ENCODE results near the gene DNAJC18.

Gene DNAJC18

DNA sequence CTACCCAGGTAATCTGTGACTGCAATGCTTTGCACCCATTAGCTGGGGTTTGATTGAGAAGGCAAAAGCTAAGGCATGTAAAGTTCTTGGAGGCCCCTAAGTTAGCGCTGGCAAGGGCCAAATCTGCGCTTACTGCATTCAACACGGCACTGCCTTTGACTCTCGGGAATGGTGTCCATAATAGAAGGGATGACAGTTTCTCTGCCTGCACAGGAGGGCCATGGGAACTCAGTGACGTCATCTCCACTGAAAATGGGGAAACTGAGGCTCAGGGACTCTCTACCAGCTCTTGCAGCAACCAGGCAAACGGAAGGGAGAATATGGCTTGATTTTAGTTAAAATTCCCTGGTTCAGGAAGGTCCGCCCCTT, 35.9 kb downstream of the DNAJC18 start:
- no peak for DNase-seq (ENCODE audit: low read depth)

DNA sequence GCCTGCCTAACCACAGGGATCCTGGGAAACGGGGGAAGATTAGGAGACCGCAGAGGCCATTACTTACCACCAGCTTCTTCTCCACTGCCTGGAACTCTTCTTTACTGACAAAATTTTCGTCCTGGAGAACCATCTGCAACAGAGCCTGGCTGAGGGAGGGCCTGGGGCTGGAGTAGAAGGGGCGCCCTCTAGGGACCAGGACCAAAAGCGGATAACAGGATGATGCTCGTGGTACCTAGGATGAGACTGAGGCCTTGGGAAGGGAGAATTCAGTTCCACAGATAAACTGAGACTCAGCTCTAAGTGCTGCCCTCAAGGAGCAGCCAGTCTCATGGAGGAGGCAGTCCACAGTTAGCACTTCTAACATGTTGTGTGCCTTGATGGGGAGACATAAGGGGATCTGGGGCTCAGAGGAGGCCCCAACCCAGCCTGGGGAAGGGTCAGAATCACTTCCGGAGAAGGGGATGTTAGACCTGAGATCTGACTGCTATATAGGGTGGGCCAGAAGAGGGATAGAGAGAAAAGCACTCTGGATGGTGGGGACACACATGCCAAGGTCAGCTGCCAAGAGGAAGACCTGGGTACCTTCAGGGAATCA, 36.7 kb downstream of the DNAJC18 start:
- no peak for DNase-seq (ENCODE audit: low read depth)

DNA sequence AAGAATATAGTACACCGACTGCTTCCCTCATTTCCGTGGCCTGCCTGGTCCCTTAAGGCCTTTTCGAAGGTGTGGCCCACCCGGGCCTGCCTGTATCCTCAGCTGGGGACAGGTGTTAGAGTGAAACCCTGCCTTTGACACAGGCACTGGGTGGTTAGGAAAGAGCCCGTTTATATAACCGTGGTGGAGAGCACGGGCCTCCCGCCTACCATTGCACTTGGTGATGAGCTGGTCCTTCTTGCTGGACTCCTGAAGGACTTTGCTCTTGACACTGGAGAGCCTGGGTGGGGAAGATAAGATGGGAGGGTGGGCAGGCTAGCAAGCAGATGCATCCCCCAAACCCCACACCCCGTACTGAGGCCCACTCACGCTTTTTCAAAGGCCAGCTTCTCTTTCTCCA, 37.8 kb downstream of the DNAJC18 start:
- no peak for DNase-seq (ENCODE audit: low read depth)

GRCh38 chr5:139399501-139400121, 39.7 kb downstream of the DNAJC18 start:
- no peak for DNase-seq (ENCODE audit: low read depth)

GRCh38 chr5:139397921-139398320, 41.4 kb downstream of the DNAJC18 start:
- DNase-seq (ENCODE audit: low read depth), result no peak

DNA sequence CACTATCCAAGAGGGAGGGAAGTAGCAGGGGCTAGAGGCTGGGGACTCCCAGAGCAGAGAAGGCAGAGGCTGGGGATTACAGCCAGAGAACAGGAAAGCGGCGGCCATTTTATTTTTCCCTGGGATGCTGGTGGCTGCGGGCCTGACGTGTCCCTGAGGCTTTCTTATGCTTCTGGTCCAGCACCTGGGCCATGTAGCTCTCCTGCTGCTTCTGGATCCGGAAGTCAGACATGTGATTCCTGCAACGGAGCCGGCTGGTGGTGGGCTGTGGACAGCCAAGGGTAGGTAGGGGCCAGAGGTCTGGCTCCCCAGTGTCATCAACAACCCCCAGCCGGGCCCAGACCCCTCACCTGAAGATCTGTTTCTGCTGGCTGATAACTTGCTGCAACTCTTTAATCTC, 42.6 kb downstream of the DNAJC18 start:
- DNase-seq (ENCODE audit: low read depth), result no peak

- DNase-seq (ENCODE audit: low read depth), result no peak
Observed at GRCh38 chr5:139395844-139396640, 43.3 kb downstream of the DNAJC18 start.

DNA sequence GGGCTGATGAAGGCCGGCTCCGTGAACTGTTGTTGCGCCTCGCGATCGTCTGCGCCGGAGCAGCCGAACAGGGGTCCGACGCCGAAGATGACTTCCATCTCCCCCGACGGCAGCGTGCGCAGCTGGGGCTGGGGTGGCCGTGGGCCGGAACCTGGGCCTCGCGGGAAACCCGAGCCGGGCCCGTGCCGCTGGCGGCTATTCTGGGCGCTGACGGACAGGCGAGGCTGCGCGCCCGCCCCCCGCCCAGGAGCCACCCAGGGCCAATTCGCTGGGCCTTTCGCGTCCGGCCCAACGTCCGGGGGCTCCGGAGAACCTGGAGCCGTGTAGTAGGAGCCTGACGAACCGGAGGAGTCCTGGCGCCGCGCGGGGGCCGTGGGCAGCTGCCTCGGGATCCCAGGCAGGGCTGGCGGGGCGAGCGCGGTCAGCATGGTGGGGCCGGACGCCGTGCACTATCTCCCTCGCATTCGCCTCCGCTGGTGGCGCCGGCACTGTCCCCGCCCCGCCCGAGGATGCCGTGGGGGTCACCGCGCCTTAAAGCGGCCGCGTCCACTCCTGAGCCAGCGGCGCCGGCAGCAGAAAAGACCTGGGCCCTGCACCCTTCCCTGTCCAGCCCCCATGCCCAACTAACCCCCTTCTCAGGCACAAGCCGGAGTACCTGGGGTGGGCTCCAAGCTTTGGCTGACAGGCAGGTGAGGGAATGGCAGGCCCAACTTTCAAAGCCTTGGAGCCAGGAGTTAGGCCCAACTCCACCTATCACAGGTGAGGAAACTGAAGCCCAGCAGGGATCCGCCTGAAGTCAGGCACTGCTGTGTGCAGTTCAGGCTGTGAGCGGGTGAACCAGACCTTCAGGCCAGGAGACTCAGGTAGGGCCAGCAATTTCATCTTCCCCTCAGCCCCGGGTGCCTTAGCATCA, 44.4 kb downstream of the DNAJC18 start, which contains the start of gene PROB1:
Gene PROB1, minus strand, starts transcription at position 451 of the 913 bp plus-strand sequence. Its CDS starts 23 bp downstream, at position 428.
- peak; percentile 23 for DNase-seq (ENCODE audit: low read depth)

- DNase-seq (ENCODE audit: low read depth), result peak; percentile 29
Observed at GRCh38 chr5:139394123-139394653, 45.1 kb downstream of the DNAJC18 start.

DNA sequence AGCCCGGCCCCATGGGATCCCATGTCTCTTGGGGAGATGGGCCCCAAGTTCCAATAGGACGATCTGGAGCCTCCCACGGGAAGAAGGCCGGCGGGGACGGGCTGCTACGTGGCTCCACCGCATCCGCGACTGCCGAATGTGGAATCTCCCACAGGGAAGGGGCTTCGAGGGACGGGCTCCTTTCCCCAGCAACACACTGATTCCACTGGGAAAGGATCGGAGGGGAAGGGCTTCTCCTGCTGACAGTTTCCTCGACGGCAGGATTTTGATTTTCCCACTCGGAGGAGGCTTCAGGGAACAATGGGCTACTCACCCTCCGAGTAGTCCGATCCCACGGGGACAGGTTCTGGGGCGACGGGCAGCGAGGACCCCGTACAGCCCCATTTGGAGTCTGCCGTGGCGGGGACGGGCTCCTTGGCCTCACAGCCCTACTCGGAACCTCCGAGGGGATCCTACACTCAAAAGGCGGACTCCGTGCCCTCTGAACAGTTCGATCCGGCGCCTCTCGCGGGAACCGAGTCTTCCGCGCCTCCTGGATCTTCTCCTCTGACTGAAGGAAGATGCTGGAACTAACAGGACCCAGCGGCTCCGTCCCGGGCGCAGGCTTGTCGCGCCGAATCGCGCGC, 45.7 kb downstream of the DNAJC18 start:
- DNase-seq (ENCODE audit: low read depth), result no peak

DNA sequence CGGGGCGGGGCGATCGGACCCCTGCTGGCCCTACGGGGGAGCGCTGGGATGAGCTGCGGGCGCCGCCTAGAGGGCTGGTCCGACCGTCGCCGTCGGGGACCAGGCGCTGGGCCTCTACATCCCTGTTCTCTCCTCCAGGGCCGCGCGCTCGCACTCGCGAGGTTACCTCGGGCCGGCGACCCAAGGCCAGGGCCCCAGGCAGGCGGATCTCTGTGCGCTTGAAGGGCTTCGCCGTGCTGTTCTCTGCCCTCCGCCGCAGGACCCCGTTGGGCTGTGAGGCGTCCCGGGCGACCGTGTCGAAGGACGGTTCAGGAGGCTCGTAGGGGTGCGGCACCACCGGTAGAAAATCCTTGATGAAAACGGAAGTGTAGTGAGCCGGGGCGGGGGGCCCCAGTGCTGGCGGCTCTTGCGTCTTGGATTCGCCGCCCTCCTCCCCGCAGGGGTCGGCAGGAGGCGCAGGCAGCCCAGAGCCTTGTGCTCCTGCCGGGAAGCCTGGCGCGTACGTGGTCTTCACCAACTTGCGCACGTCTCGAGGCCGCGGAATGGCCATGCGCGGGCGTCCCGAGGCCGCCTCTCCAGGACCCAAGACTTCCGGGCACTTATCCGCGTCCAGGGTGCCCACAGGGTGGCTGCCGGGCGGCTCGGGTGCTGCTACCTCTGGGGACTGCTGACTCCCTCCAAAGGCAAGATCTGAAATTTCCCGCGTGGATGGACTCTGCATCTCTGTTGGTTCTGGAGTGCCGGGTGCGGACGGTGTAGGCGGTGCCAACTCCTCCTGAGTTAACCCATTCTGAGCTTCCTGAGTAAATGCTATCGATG, 46.4 kb downstream of the DNAJC18 start:
- DNase-seq (ENCODE audit: low read depth), result peak; percentile 66

DNA sequence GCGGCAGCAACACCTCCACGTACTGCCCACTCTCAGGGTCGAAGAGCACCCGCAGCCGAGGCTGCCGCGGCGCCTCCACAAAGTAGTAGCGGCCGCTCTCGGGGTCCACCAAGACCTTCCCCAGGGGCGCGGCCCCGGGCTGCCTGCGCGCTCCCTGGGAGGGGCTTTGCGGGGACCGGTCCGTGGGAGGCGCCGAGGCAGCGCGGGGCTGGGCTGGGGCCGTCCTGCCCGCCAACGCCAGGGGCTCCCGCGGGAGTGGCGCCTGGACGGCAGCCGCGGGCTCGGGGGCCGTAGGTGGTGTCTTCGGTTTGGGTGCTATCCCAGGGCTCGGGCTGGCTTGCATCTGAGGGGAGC, 47.0 kb downstream of the DNAJC18 start:
- DNase-seq (ENCODE audit: low read depth), result no peak

DNA sequence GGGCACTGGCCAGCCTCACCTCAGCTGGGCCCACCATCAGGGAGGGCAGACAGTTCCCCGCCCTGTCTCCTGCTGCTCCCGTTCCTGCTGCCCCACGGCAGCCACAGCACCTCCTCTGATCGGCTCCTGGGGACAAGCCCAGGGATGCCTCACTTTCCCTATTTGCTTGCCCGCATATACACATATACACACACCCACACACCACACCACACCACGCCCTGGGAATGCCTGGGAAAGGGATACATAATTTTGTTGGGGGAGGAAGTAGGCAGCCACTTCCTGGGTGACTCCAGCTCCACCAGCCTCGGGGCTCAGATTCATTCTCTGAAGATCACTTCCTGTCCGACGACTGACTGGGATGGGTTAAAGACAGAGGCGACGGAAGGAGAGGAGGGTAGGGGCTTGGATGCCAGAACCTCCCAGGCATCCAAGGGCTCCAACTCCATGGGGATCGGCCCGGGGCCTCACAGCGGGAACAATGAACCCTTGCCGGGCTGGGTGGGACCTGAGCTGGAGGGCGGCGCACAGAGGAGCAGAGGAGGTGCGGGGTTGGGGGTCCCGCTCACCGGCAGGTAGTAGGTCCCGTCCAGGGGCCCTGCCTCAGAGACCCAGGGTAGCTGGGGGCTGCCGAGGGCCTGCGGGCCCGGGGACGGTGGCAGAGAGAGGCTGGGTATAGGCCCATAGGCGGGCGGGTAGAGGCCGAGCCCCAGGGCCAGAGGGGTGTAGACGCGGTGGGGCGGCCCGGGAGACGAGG, 47.6 kb downstream of the DNAJC18 start:
- no peak for DNase-seq (ENCODE audit: low read depth)

DNA sequence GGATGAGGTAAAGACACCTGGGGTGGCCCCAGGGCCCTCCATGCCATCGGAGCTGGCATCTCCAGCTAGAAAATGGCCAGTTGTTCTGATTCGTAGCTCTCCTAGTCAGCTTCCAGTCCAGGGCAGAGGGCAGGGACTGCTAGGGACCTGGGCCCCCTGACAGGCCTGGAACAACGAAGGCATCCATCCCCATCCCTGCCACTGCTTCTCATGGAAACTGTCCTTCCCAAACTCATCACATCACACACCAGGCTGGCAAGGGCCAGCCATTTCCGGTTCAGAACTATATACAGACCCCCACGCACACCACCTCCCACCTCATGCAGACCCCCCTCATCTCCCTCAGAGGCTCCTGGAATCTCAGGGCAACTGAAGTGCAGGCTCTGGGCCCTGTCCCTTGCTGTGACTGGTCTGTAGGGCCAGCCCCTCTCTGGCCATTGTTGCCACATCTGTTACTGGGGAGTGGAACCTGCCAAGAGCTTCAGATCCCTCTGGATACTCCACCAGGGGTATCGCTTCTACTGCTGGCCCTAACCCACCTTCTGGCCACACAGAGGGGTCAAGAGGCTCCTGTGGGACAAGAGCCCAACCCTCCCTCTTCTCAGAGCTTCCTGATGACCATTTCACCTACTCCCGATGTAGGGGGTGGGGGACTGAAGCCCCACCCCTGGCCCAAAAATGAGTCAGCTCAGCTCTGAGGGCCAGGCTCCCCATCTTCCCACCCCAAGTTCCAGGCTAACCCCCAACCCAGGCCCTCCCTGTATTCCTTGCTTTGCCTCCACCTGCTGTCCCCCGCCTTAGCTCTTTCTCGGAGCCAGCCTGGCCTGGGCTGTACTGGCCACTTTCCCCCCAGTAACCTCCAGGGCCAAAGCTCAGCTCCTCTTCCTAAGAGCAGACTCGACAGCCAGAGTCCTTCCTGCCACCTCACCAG, 48.4 kb downstream of the DNAJC18 start:
- DNase-seq (ENCODE audit: low read depth), result no peak

- no peak for DNase-seq (ENCODE audit: low read depth)
Observed at GRCh38 chr5:139389701-139390638, 49.4 kb downstream of the DNAJC18 start, which contains the start of gene MZB1. MZB1 (minus strand) TSS chr5:139389913; CDS start chr5:139389856, 57 bp downstream.

DNA sequence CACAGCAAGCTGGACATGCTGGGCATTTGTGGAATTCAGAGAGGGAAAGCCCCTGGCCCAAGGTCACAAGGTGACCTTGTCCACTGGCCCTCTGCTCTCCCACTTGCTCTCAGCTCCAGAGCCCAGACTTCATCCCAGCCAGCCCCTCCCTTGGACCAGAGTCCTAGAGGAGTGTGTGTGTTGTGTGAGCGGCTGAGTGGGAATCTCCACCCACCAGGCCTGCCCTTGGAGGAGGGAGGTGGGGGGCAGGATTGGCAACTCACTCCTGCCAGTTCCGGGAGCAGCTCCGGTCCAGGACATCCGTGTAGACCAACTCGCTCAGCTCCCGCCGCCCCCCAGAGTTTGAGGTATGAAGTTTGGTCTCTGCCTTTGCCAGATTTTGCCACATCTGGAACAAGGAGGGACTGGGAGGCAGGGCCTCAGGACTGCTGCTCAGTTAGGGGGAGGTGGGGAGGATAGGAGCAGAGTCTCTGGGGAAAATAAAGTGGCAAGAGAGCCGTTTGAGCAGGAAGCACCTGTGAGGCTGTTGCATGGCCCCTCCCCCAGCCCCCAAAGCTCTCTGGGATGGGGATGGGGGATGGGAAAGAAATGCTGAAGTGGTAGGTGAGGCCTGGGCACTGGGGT, 51.0 kb downstream of the DNAJC18 start:
- DNase-seq (ENCODE audit: low read depth), result peak; percentile 54

DNA sequence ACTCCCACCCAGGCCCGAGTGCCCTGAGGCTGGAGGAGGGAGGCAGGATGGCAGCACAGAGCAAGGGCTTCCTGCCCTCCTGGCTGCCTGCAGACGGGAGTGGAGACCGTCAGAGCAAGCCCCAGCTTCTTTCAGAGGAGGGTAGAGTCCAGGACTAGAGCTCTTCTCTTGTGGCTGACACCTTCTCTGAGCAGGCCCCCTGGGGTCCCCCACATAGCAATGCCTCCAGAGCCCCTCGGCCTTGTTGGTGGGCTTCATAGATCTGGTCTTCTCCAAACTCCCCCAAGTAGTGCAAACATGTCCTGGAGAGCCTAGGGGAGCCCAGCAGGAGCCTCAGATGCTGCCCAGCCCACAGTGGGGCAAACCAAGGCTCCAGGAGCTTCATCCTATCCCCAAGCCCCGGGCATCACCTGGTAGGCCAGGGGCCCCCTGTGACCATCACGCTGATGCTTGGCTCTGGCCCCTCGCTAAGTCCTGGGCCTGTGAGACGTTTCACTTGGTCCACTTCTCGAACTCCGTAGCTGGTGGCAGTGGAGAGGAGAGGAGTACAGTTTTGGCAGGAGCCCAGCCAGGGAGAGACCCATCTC, 51.6 kb downstream of the DNAJC18 start:
- no peak for DNase-seq (ENCODE audit: low read depth)
